Measurements from ENCODE around the gene ITGA2. TPM values are rescaled to one million over a fixed set of nuclear protein-coding genes. Genes with fewer than 3 reads are reported as not detected.

ITGA2 gene
- total RNA-seq, 4 donors from 2014 or later = 0.34 to 0.88 (median 0.62) TPM

DNA sequence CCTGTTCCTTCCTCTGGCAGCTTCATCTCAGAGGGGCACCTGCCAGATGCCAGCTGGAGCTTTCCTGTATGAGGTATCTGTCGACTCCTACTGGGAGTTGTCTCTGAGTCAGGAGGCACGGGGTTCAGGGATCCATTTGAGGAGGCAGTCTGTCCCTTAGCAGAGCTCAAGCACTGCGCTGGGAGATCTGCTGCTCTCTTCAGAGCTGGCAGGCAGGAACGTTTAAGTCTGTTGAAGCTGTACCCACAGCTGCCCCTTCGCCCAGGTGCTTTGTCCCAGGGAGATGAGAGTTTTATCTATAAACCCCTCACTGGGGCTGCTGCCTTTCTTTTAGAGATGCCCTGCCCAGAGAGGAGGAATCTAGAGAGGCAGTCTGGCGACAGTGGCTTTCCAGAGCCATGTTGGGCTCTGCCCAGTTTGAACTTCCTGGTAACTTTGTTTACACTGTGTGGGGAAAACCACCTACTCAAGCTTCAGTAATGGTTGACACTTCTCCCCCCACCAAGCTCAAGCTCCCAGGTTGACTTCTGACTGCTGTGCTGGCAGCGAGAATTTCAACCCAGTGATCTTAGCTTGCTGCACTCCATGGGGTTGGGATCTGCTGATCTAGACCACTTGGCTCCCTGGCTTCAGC, 11.8 kb upstream of the ITGA2 start:
- TF ChIP-seq, protein P1, sequence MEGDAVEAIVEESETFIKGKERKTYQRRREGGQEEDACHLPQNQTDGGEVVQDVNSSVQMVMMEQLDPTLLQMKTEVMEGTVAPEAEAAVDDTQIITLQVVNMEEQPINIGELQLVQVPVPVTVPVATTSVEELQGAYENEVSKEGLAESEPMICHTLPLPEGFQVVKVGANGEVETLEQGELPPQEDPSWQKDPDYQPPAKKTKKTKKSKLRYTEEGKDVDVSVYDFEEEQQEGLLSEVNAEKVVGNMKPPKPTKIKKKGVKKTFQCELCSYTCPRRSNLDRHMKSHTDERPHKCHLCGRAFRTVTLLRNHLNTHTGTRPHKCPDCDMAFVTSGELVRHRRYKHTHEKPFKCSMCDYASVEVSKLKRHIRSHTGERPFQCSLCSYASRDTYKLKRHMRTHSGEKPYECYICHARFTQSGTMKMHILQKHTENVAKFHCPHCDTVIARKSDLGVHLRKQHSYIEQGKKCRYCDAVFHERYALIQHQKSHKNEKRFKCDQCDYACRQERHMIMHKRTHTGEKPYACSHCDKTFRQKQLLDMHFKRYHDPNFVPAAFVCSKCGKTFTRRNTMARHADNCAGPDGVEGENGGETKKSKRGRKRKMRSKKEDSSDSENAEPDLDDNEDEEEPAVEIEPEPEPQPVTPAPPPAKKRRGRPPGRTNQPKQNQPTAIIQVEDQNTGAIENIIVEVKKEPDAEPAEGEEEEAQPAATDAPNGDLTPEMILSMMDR (IDR thresholded peaks at IDR 0.05; ENCODE audit: low read depth) = no peak

DNA sequence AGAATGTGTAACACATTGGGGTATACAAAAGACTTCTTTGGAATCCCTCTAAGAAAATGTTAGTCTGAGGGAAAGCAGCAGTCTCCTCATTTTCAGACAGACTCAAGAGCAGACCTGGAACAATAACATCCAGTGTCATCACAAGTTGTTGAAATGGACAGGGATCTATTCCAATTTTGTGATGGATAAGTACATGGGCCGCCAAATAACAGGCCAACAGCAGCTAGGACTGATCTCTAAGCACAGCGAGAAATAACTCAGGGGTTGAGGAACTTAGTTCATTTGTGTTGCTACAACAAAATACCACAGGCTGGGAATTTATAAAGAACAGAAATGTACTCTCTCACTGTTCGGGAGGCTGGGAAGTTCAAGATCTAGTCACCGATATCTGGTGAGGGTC, 7.6 kb upstream of the ITGA2 start:
- TF ChIP-seq, protein P1 (IDR thresholded peaks at IDR 0.05; ENCODE audit: low read depth) = no peak

DNA sequence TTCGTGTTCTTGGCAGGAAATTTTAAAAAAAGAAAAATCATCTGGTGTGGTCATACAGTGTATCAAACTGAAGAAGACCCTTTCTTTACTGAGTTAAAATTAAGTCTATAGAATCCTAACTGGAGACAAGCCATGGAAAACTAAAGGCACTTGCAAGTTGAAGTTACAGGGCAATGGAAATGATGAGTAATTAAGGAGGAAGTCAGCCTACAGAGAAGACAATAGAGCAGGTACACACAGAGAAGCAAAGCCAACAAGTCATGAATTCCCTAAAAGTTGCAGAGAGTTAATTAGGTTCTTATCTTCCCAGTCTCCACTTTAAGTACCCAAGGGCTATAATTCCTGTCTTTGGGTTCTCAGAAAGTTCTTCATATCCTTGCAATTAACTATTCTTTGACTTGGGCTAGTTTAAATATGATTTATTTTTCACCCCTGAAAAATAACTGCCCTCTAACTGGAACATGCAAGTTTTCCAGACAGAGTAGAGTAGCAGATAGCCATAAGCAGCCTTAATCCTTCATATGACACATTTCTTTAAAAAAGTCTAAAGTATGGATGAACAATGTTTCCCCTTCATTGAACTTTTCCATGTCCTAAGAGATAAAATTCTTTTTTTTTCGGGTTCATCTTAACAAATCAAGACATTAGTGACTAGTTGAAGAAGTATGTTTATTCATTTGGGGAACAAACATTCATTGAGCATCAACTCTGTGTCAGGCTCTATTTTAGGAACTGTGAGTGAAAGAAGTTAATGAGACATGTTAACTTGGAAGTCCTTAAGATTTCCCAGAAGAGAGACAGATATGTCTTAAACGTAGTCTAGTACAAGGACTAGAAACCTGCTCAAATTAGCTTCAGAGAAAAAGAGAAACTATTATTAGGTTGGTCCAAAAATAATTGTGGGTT, 5.2 kb upstream of the ITGA2 start:
- TF ChIP-seq, protein P1 (IDR thresholded peaks at IDR 0.05; ENCODE audit: low read depth) = no peak

DNA sequence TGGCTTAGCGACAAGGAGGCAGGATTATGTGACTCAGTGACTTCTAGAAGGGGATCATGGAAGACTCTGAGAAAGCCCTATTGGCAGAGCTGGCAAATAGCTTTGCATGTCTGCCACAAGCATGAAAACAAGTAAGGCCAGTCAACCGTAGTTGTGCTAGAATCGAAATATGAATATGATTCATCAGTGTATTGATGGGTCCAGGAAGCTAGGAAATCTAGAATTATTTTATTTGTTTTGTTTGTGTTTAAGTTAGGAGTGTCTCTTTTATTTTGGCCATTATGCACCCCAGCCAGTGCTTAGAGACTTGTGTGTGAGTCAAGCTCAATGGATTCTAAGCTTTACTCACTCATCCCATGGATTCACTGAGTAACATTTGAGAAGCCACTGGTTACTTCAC, 3.8 kb upstream of the ITGA2 start:
- TF ChIP-seq, protein P1 (IDR thresholded peaks at IDR 0.05; ENCODE audit: low read depth) = no peak

DNA sequence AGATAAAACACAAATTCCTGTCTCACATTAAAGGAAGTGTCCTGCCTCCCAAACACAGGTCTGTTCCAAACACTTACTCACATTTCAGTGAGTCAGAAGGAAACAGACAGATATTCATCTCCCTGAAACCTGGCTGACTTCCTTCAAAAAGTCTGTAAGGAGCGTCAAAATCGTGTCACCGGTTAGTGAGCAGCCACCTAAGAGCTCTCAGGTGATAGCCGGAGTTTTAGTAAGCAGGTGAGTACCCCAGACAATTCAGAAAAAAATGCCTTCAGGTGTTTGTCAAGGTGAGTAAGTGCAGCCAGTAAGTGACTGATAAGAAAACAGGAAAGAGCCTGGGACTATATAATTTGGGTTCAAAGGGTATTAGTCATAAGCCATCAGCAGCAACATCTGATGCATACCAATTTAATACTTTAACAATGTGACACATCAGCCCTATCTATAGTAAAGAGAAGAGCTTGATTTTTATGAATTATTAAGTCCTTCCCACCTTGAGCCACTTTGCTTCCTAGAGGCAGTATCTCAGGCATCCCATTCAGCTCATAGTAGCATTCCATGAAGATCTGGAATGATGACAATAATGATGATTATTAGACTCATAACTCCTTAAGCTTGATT, 1.3 kb upstream of the ITGA2 start:
- TF ChIP-seq, protein P1 (IDR thresholded peaks at IDR 0.05; ENCODE audit: low read depth) = no peak

DNA sequence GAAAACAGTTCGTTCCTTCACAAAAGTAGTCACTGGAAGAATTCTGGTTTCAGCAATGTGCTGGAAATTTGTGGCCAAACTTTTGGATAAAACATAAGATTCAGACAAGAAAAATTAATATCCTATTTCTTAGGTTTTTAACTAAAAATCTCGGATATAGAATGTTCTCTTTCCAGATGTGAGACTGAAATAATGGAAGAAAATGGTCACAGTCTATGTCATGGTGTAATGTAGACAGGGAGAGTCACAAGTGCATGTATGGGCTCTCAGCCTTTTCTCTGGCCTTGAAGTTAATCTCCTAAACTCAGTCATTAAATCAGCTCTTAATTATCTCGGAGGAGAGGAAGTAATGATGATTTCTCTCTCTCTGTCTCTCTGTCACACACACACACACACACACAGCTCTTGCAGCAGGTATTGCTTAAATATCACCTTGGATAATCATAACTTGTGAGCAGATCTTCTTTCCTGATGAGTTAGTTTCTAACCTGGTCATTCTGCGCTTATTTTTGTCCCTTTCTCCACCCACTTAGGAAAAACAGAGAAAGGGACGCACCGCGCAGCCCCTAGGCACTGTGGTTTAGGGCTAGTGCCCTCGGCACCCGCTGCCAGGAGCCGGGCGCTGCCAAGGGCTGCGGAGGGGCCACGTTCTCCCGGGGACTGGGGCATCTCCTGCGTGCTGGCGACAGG, 672 bp upstream of the ITGA2 start:
- TF ChIP-seq, protein P1 (IDR thresholded peaks at IDR 0.05; ENCODE audit: low read depth) = no peak

Measured in subcutaneous adipose tissue (tissue), 4 donors.